ENCODE measurements around the gene CCL11.

The CCL11 gene

DNA sequence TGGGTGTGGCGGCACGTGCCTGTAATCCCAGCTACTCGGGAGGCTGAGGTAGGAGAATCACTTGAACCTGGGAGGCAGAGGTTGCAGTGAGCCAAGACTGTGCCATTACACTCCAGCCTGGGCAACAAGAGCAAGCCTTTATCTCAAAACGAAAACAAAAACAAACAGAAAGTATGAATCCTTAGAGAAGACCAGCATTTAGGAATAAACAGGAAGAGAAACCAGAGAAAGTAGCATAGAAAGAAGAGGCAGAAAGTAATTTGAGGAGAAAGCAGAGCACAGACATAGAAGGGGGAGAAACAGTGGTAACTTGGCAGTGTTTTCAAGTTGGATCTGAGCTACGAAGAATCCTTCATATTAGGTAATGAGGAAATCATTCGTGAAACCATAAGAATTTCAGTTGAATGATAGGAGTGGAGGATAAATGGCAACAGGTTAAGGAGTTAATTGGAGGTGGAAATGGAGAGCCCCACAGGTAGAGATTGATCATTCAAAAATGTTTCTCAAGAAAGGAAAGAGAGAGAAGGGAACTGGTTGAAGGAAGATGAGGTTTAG is 40.1 kb upstream of the CCL11 start:
- no peak overlapping the region for H3K4me3 ChIP-seq (ENCODE audit: low read length)
- no peak for DNase-seq (ENCODE audit: low read depth)
- no peak for TF ChIP-seq CTCF (conservative IDR thresholded peaks at IDR 0.05; ENCODE audit: low read depth, low read length)

DNA sequence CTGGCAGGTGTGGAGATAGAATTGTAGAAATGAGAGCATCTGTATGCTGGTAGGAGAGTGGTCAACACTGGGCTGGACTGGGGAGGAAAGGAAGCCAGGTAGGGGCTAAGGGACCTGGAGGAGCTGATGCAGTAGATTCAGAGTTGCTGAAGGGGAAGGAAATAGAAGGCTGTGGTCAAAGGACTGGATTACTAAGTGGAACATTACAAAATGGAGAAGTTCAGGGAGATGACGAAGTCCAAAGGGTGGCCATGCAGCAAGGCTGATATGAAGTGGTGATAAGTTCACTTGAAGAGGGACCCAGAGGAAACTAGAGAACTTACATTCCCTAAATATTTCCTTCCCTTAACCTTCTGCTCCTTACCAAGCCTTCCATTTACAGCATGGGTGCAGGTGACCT is 39.1 kb upstream of the CCL11 start:
- DNase-seq (ENCODE audit: low read depth), result no peak
- no peak overlapping the region for H3K4me3 ChIP-seq (ENCODE audit: low read length)
- no peak for TF ChIP-seq CTCF (conservative IDR thresholded peaks at IDR 0.05; ENCODE audit: low read depth, low read length)

DNA sequence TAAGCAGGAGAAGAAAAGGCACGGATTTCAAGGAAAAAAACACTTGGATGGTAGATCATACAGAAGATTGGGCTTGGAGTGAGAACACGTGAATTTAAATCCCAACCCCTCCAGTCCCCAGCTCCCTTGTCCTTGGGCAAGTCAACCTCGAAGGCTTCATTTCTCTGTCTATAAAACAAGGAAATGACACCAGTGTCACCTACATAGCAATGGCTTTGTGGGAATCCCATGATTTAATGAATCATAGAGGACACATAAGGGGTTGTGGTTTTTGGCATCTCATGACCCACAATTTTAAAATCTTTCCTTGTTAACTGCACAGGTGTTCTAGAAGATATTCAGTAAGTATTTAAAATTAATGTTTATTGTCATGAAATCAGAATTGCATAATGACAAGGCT is 38.7 kb upstream of the CCL11 start:
- no peak overlapping the region for H3K4me3 ChIP-seq (ENCODE audit: low read length)
- DNase-seq (ENCODE audit: low read depth), result no peak
- TF ChIP-seq CTCF (conservative IDR thresholded peaks at IDR 0.05; ENCODE audit: low read depth, low read length), result no peak

- DNase-seq (ENCODE audit: low read depth), result peak; percentile 59
- TF ChIP-seq CTCF (conservative IDR thresholded peaks at IDR 0.05; ENCODE audit: low read depth, low read length), result no peak
- H3K4me3 ChIP-seq (ENCODE audit: low read length), result no peak overlapping the region
These were observed 37.0 kb upstream of the CCL11 start for GRCh38 chr17:34248511-34249024.

DNA sequence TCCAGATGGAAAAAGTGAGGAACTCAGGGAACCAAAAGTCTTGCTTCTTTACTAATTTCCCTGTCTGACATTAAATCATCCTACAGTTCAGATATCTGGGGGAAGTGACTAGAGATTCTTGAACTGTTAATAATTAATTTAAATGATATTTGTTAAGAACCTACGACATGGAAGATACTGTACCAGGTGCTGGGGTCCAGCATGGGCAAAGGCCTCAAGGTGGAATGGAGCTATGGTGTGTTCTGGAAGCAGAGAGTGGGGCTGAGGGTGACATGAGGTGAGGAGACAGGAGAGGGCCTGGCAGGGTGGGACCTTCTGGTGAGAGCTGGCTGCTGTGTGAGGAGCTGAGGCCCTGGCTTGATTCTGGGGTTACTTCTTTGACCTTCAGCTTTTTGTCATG is 36.5 kb upstream of the CCL11 start:
- no peak for DNase-seq (ENCODE audit: low read depth)
- TF ChIP-seq CTCF (conservative IDR thresholded peaks at IDR 0.05; ENCODE audit: low read depth, low read length), result no peak
- no peak overlapping the region for H3K4me3 ChIP-seq (ENCODE audit: low read length)

DNA sequence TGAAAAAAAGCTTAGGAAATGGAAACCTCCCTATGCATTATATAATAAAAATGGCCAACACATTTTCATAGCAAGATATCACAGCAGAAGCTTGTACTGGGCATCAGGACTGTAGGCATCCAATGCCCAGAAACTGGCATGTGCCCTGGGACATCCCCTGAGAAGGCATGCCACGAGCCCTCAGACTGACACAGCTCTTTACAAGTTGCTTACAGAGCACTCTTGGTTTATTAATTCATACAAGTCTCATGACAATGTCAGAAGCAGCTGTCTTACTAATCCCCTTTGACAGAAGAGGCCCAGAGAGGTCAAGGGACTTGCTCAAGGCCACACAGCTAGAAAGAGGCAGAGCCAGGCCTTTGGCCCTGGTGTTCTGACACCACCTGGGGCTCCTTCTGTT is 36.1 kb upstream of the CCL11 start:
- DNase-seq (ENCODE audit: low read depth), result no peak
- TF ChIP-seq CTCF (conservative IDR thresholded peaks at IDR 0.05; ENCODE audit: low read depth, low read length), result no peak
- no peak overlapping the region for H3K4me3 ChIP-seq (ENCODE audit: low read length)

DNA sequence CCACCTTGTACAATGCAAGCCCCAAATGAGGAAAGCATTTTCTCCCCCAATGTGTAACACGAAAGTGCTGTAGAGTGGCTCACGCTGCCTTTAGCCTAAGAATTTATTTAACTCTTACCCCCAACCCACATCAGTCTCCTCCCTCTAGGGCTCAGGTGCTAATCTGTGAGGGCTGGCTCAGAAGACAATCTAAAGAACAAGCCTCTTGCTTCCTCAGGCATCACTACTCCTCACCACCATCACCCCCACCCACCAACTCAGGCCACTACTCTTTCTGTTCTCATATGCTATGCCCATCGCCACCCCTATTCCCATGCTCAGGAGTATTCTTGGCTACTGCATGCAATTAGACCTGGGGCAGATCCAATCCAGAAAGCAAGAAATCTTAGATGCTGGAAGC is 34.4 kb upstream of the CCL11 start:
- TF ChIP-seq CTCF (conservative IDR thresholded peaks at IDR 0.05; ENCODE audit: low read depth, low read length), result no peak
- H3K4me3 ChIP-seq (ENCODE audit: low read length), result no peak overlapping the region
- DNase-seq (ENCODE audit: low read depth), result no peak
